GM21381 (cell line): ENCODE measurements around the gene DIPK1C.

Source experiments
- ATAC-seq: cut with Tn5 transposase; IDR thresholded peaks from one replicate; pipeline ENCODE4 v1.9.1; 2021; ENCODE audit warnings: mild to moderate bottlenecking, moderate library complexity; ENCODE audit not compliant: unreplicated experiment

DIPK1C gene

GRCh38 chr18:74486119-74486849 lies 29.2 kb upstream of the DIPK1C start:
- no peak for ATAC-seq

GRCh38 chr18:74482697-74483096 lies 25.6 kb upstream of the DIPK1C start:
- ATAC-seq: no peak

GRCh38 chr18:74480149-74480651 lies 23.1 kb upstream of the DIPK1C start:
- ATAC-seq: no peak

- no peak for ATAC-seq
These were observed 22.5 kb upstream of the DIPK1C start for GRCh38 chr18:74479486-74480148.

GRCh38 chr18:74478880-74479279 lies 21.8 kb upstream of the DIPK1C start:
- no peak for ATAC-seq

- ATAC-seq: no peak
These were observed 21.2 kb upstream of the DIPK1C start for GRCh38 chr18:74478316-74478715.

- no peak for ATAC-seq
These were observed 20.7 kb upstream of the DIPK1C start for GRCh38 chr18:74477771-74478170.

- no peak for ATAC-seq
These were observed 19.0 kb upstream of the DIPK1C start for GRCh38 chr18:74476140-74476539.

- no peak for ATAC-seq
These were observed 17.0 kb upstream of the DIPK1C start for GRCh38 chr18:74473976-74474640.

- ATAC-seq: no peak
These were observed 15.2 kb upstream of the DIPK1C start for GRCh38 chr18:74472312-74472711.

GRCh38 chr18:74468547-74469061 lies 11.5 kb upstream of the DIPK1C start:
- ATAC-seq: no peak

- no peak for ATAC-seq
These were observed 8.7 kb upstream of the DIPK1C start for GRCh38 chr18:74465775-74466174.

- ATAC-seq: no peak
These were observed 6.9 kb upstream of the DIPK1C start for GRCh38 chr18:74463983-74464382.

GRCh38 chr18:74463254-74463653 lies 6.1 kb upstream of the DIPK1C start:
- ATAC-seq: no peak

GRCh38 chr18:74460825-74461224 lies 3.7 kb upstream of the DIPK1C start:
- no peak for ATAC-seq

GRCh38 chr18:74459889-74460288 lies 2.8 kb upstream of the DIPK1C start:
- no peak for ATAC-seq

GRCh38 chr18:74457725-74458421 lies 765 bp upstream of the DIPK1C start:
- ATAC-seq: no peak

GRCh38 chr18:74456349-74457042 lies 612 bp downstream of the DIPK1C start:
- no peak for ATAC-seq

GRCh38 chr18:74456017-74456348 lies 1.1 kb downstream of the DIPK1C start:
- no peak for ATAC-seq

GRCh38 chr18:74455386-74455785 lies 1.7 kb downstream of the DIPK1C start:
- ATAC-seq: no peak
